ENCODE results near the gene MRPL19.

DNA sequence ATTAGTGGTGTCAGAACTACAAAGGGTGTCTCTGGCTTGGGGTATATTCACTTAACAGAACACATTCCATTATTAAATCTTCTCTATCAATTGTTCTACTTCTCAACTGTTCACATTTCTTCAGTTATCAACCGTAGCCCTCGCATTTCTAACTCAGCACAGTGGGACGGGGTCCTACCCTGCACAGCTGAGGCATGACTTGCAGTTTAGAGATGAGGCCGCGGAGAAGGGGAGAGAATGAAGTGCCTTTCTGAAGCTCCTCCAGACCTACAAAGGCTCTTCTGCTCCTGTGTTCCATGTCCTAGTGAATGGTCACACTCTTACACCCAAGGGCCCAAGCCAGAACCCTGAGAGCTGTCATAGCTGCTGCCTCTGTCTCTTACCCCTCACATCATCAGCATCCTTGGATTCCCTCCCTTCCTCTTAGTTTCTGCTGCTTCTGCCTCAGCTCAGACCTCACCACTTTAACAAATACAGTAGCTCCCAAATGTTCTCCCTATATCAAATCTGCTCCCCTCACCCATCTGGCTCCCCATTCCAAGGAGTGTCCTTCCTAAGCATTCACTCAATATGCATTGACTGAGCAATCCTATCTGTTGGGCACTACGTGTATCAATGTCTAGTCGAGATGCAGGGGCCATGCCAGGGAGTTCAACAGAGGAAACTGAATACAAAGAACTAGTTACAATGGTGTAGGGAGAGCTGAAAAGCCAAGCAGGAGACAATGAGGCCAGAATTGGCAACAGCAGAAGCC, 34.3 kb upstream of the MRPL19 start:
- TF ChIP-seq, protein P1, sequence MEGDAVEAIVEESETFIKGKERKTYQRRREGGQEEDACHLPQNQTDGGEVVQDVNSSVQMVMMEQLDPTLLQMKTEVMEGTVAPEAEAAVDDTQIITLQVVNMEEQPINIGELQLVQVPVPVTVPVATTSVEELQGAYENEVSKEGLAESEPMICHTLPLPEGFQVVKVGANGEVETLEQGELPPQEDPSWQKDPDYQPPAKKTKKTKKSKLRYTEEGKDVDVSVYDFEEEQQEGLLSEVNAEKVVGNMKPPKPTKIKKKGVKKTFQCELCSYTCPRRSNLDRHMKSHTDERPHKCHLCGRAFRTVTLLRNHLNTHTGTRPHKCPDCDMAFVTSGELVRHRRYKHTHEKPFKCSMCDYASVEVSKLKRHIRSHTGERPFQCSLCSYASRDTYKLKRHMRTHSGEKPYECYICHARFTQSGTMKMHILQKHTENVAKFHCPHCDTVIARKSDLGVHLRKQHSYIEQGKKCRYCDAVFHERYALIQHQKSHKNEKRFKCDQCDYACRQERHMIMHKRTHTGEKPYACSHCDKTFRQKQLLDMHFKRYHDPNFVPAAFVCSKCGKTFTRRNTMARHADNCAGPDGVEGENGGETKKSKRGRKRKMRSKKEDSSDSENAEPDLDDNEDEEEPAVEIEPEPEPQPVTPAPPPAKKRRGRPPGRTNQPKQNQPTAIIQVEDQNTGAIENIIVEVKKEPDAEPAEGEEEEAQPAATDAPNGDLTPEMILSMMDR (IDR thresholded peaks at IDR 0.05; ENCODE audit: low read depth, low read length) = no peak
- no peak for TF ChIP-seq POLR2A (IDR thresholded peaks at IDR 0.05; ENCODE audit: extremely low read depth, insufficient read length)

All from NB4 (cell line).